Measurements from ENCODE around the gene APOBEC3C.
"Not testable (repeated sequence)": the region's sequence is repeated elsewhere in the genome, so short reads cannot be mapped to it uniquely, and the experiment has no call there.

APOBEC3C gene

GRCh38 chr22:38974170-38974825, 39.8 kb upstream of the APOBEC3C start:
- DNase-seq (ENCODE audit: low read depth, low spot score), result no peak
- no peaks in the 10 kb centered on the region for H3K36me3 ChIP-seq (ENCODE audit: insufficient read depth, insufficient read length, low read length)

GRCh38 chr22:38974826-38975175, 39.3 kb upstream of the APOBEC3C start:
- no peak for TF ChIP-seq YY1 (IDR thresholded peaks at IDR 0.05; ENCODE audit: insufficient read depth, insufficient read length)
- no peak for TF ChIP-seq ZNF274 (IDR thresholded peaks at IDR 0.05; ENCODE audit: low read depth, low read length)
- no peak for TF ChIP-seq SUZ12 (IDR thresholded peaks at IDR 0.05; ENCODE audit: extremely low read depth, insufficient read depth, insufficient read length)
- H3K4me1 ChIP-seq (ENCODE audit: insufficient read depth, insufficient read length), result no peaks in the 10 kb centered on the region
- H3K36me3 ChIP-seq (ENCODE audit: insufficient read depth, insufficient read length, low read length), result no peaks in the 10 kb centered on the region
- H3K27me3 ChIP-seq (ENCODE audit: insufficient read depth, insufficient read length), result no peaks in the 10 kb centered on the region
- no peak overlapping the region for H3K4me3 ChIP-seq (ENCODE audit: insufficient read length, low read depth)
- H3K9ac ChIP-seq (ENCODE audit: insufficient read length, low read depth), result no peak overlapping the region
- DNase-seq (ENCODE audit: low read depth, low spot score), result no peak
- H3K9me3 ChIP-seq (ENCODE audit: insufficient read depth, low read length), result no peaks in the 10 kb centered on the region

More at GRCh38 chr22:38974170-38974825, 39.8 kb upstream of the APOBEC3C start:
- Histone ChIP-seq H3K27me3 (ENCODE audit: insufficient read depth, insufficient read length) (no peaks in the 10 kb centered on the region), H3K9me3 (ENCODE audit: insufficient read depth, low read length) (no peaks in the 10 kb centered on the region), H3K4me3 (ENCODE audit: insufficient read length, low read depth) (no peak overlapping the region), H3K9ac (ENCODE audit: insufficient read length, low read depth) (no peak overlapping the region), H3K4me1 (ENCODE audit: insufficient read depth, insufficient read length) (no peaks in the 10 kb centered on the region)
- TF ChIP-seq YY1 (IDR thresholded peaks at IDR 0.05; ENCODE audit: insufficient read depth, insufficient read length) (no peak), SUZ12 (IDR thresholded peaks at IDR 0.05; ENCODE audit: extremely low read depth, insufficient read depth, insufficient read length) (no peak), ZNF274 (IDR thresholded peaks at IDR 0.05; ENCODE audit: low read depth, low read length) (no peak)

GRCh38 chr22:38977289-38977688, 36.8 kb upstream of the APOBEC3C start:
- DNase-seq (ENCODE audit: low read depth, low spot score); H3K9ac ChIP-seq (ENCODE audit: insufficient read length, low read depth); H3K4me1 ChIP-seq (ENCODE audit: insufficient read depth, insufficient read length); H3K4me3 ChIP-seq (ENCODE audit: insufficient read length, low read depth); H3K36me3 ChIP-seq (ENCODE audit: insufficient read depth, insufficient read length, low read length); H3K27me3 ChIP-seq (ENCODE audit: insufficient read depth, insufficient read length); H3K9me3 ChIP-seq (ENCODE audit: insufficient read depth, low read length): not testable (repeated sequence)

- not testable (repeated sequence) for H3K9me3 ChIP-seq (ENCODE audit: insufficient read depth, low read length); DNase-seq (ENCODE audit: low read depth, low spot score); H3K4me3 ChIP-seq (ENCODE audit: insufficient read length, low read depth); H3K9ac ChIP-seq (ENCODE audit: insufficient read length, low read depth); H3K36me3 ChIP-seq (ENCODE audit: insufficient read depth, insufficient read length, low read length); H3K27me3 ChIP-seq (ENCODE audit: insufficient read depth, insufficient read length); H3K4me1 ChIP-seq (ENCODE audit: insufficient read depth, insufficient read length)
Measured at GRCh38 chr22:38980587-38980986, 33.5 kb upstream of the APOBEC3C start.

GRCh38 chr22:38981005-38981991, 32.8 kb upstream of the APOBEC3C start:
- no peak for TF ChIP-seq ZNF274 (IDR thresholded peaks at IDR 0.05; ENCODE audit: low read depth, low read length)
- TF ChIP-seq SUZ12 (IDR thresholded peaks at IDR 0.05; ENCODE audit: extremely low read depth, insufficient read depth, insufficient read length), result no peak
- TF ChIP-seq YY1 (IDR thresholded peaks at IDR 0.05; ENCODE audit: insufficient read depth, insufficient read length), result no peak
- no peaks in the 10 kb centered on the region for H3K27me3 ChIP-seq (ENCODE audit: insufficient read depth, insufficient read length)
- H3K4me3 ChIP-seq (ENCODE audit: insufficient read length, low read depth), result no peak overlapping the region
- no peak for DNase-seq (ENCODE audit: low read depth, low spot score)
- H3K9me3 ChIP-seq (ENCODE audit: insufficient read depth, low read length), result no peaks in the 10 kb centered on the region
- H3K9ac ChIP-seq (ENCODE audit: insufficient read length, low read depth), result no peak overlapping the region
- no peaks in the 10 kb centered on the region for H3K36me3 ChIP-seq (ENCODE audit: insufficient read depth, insufficient read length, low read length)
- no peaks in the 10 kb centered on the region for H3K4me1 ChIP-seq (ENCODE audit: insufficient read depth, insufficient read length)

GRCh38 chr22:38981992-38982927, 31.8 kb upstream of the APOBEC3C start, which contains the start of gene APOBEC3B:
APOBEC3B (plus strand) TSS chr22:38982347; CDS start chr22:38982454, 107 bp downstream.
- no peaks in the 10 kb centered on the region for H3K36me3 ChIP-seq (ENCODE audit: insufficient read depth, insufficient read length, low read length)
- no peak for TF ChIP-seq YY1 (IDR thresholded peaks at IDR 0.05; ENCODE audit: insufficient read depth, insufficient read length)
- no peak for TF ChIP-seq ZNF274 (IDR thresholded peaks at IDR 0.05; ENCODE audit: low read depth, low read length)
- no peak for TF ChIP-seq SUZ12 (IDR thresholded peaks at IDR 0.05; ENCODE audit: extremely low read depth, insufficient read depth, insufficient read length)

GRCh38 chr22:38984224-38984623, 29.8 kb upstream of the APOBEC3C start:
- Histone ChIP-seq H3K9me3 (ENCODE audit: insufficient read depth, low read length) (no peaks in the 10 kb centered on the region), H3K4me3 (ENCODE audit: insufficient read length, low read depth) (no peak overlapping the region), H3K36me3 (ENCODE audit: insufficient read depth, insufficient read length, low read length) (no peaks in the 10 kb centered on the region), H3K27me3 (ENCODE audit: insufficient read depth, insufficient read length) (no peaks in the 10 kb centered on the region), H3K4me1 (ENCODE audit: insufficient read depth, insufficient read length) (no peaks in the 10 kb centered on the region), H3K9ac (ENCODE audit: insufficient read length, low read depth) (no peak overlapping the region)
- TF ChIP-seq SUZ12 (IDR thresholded peaks at IDR 0.05; ENCODE audit: extremely low read depth, insufficient read depth, insufficient read length), result no peak
- TF ChIP-seq ZNF274 (IDR thresholded peaks at IDR 0.05; ENCODE audit: low read depth, low read length), result no peak
- DNase-seq (ENCODE audit: low read depth, low spot score), result no peak

More at GRCh38 chr22:38981992-38982927, 31.8 kb upstream of the APOBEC3C start, which contains the start of gene APOBEC3B:
- no peak within 1 kb of the TSS for H3K4me3 ChIP-seq (ENCODE audit: insufficient read length, low read depth)
- no peak for DNase-seq (ENCODE audit: low read depth, low spot score)
- H3K9me3 ChIP-seq (ENCODE audit: insufficient read depth, low read length), result no peaks in the 10 kb centered on the region
- no peaks in the 10 kb centered on the region for H3K4me1 ChIP-seq (ENCODE audit: insufficient read depth, insufficient read length)
- no peaks in the 10 kb centered on the region for H3K27me3 ChIP-seq (ENCODE audit: insufficient read depth, insufficient read length)
- no peak within 1 kb of the TSS for H3K9ac ChIP-seq (ENCODE audit: insufficient read length, low read depth)

- H3K36me3 ChIP-seq (ENCODE audit: insufficient read depth, insufficient read length, low read length); H3K4me1 ChIP-seq (ENCODE audit: insufficient read depth, insufficient read length); DNase-seq (ENCODE audit: low read depth, low spot score); H3K9ac ChIP-seq (ENCODE audit: insufficient read length, low read depth); H3K27me3 ChIP-seq (ENCODE audit: insufficient read depth, insufficient read length); H3K9me3 ChIP-seq (ENCODE audit: insufficient read depth, low read length); H3K4me3 ChIP-seq (ENCODE audit: insufficient read length, low read depth): not testable (repeated sequence)
Measured at GRCh38 chr22:38984784-38985757, 29.0 kb upstream of the APOBEC3C start.
